RPMI8226 (cell line): ENCODE results near the gene AGMO.

Experiments used
- DNase-seq: peaks from one replicate; pipeline ENCODE4 v3.0.0-alpha.2; 2015

Gene AGMO

DNA sequence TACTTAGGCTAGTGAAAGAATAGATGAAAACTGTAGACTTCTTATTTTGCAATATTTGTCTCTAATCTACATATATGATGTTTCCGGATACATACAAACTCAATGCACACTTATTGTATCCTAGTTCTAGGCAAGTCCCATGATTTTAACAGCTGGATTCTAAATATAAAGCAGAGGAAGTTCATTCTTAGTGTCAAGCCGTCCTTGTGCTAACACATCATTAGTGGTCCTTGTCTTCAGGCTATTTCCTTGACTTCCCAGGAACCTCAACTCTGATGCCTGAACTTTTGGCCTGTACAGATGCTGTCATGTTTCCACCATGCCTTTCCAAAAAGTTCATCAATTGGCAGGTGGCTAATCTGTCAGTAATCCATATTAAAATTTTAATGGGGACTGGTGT lies 357.4 kb downstream of the AGMO start:
- DNase-seq = no peak

DNA sequence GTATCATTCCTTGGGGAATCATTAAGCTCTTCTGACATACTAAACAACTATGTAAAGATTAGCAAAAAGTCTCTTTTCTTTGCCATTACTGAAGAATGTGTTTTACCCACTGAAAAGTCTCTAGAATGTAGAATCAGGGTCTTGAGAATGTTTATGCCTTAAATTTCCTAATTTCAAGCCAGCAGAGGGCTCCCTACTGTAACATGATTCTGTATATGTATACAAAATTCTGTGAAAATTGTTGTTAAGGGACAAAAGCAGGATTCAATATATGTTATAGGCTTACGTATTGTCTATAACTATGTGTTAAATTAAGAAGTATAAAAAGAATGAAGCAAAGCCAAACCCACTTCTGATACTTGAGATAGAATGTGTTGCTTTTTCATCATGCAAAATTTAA lies 362.3 kb downstream of the AGMO start:
- DNase-seq = peak; percentile 14

DNA sequence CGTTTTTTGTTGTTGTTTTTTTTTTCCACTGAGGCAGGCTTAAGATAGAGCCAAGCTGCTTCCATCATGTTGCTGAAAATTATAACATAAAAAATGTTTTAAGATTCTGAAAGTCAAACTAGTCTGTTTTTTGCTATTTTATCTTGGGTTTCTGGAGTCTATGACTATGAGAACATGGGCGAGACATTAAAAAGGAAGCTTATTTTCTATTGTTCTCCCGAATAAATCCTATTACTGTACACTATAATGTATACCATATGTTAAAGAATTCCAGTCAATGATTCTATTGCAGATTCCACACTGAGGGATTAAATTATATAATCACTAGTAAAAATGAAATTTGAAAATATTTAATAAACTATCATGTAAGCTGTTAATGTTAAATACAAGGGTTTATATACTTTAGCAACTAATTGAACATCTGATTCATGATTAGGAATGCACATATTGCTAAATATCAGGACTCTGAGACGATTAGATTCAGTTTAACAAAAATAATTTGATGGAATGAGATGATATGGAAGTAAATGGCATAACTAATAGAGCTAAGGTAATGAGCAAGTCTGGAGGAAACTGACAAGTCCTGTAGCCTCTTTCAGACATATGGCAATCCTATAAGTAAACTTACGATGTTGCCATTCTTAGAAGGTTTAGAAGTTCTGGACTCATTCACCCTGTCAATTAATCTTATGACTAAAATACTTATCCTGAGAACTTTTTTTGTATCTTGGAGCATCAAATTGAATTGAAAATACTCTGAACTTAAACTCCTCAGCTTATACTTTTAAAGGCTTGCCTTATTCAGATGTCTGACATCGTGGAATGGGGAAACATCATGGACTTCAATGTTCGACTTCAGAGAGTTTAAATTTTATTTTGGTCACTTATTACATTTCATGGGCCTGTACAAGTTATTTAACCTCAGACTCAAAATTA lies 364.5 kb downstream of the AGMO start:
- no peak for DNase-seq

DNA sequence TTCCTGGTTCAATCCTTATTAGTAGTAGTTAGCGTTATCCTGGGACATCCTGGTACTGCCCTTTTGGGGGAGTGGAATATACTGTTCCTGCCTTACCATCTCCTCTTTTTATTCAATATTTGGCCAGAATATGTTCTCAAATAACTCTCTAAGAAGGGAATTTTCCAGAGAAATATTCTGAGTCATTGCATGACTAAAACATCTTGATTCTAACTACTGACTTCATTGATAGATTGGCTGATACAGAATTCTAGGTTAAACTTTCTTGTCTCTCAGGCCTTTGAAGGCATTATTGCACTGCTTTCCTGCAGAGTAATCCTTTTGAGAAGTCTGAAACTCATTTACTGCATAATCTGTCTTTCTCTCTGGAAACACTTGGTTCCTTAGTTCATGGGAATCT lies 383.8 kb downstream of the AGMO start:
- no peak for DNase-seq

DNA sequence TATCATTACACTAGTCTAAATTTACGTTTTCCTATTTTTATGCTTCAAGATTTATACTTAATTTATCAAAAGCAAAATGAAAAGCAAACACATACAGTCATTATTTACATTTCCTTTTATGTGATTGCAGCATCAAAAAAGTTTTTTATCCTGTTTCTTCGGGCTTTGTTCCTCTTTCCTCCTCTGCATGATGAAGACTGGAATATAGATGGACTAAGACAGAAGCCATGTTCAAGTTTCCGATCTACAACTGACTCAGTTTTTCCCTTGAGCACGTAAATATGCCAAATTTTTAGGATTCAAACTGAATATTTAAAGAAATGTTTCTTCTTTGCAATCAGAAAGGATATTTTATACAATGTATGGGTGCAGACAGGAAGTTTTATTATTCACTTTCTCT lies 385.7 kb downstream of the AGMO start:
- DNase-seq = no peak

DNA sequence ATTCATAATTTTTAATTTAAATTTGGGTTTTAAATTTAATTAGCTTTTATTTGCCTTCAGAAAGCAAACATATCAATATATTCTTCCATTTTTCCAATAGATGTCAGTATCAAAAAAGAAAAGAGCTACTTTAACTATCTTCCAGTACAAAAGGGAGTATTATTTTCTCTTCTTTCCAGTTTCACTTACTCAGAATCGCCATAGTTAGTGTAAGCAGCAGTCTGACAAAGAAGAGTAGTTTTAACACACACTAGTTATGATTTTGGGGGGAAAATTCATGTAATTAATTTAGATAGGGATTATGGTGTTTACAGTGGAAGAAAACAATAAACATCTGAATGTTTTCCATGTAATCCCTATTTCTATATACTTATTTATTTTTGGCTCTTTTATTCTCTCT lies 386.7 kb downstream of the AGMO start:
- DNase-seq = no peak

DNA sequence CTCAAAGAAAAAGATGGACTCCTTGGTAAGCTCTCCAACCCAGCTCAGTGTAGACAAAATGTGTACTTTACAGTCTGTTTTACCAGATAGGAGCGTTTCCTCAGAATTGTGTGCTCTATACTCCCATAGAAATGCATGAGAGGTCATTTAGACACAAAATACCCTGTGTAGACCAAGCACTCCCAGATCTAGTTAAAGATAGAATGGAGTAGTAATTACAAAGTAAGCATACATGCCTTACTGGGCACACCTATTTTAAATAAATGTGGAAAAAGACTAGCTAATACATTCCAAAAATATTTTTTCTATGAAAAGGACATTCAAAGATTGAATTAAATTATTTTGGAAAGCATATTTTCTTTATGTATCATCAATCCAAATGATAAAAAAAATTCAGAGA lies 387.3 kb downstream of the AGMO start:
- DNase-seq = no peak

DNA sequence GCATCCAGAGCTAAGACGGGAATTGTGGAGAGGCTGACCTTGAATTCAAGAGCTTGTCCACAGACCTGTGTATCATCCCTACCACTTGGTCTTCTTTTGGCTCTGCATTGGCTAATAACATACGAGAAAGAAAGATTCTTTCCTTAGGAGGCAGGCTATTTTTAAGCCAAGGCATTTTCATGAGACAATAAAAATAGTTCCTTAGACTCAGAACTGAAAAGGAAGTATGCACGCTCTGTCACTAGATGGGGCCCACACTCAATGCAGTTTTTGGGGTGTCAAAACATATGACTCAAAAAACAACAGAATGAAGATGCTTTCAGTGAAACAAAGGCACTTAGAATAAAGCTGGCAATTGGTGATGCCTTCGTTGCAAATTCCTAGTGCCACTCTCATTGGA lies 393.3 kb downstream of the AGMO start:
- DNase-seq = no peak

DNA sequence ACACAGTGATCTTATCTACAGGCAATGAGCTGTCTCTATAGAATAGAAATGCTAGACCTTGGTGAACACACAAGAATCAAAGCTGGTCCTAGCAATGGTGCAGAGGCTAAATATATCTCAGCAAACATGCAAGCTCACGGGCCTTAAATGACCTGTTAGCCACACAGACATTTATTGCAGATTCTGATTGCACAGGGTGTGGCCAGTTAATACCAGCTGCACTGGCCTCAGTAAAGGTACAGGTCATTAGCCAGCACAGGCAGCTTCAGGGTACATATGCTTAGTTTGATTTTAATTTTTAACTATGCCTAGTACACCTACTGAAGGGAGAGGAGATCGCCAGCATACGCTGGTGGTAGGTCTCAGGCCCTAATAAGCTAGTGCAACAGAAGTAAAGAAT lies 393.9 kb downstream of the AGMO start:
- DNase-seq = no peak

DNA sequence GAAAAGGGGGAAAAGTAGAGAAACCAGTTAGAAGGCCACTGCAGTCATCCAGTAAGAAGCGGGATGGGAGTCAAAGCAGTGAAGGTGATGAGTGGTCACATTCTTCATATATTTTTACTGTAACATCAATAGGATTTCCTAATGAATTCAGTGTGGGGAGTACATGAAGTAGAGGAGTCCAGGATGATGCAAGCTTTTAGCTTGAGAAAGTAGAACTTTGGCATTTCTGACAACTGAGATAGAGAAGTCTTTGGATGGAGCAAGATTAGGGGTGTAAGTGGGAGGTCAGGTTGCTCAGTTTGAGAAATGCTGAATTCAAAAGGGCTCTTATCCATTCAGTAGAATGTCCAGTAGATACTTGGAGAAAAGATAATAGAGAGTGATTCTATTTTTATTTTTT lies 395.2 kb downstream of the AGMO start:
- DNase-seq = no peak

DNA sequence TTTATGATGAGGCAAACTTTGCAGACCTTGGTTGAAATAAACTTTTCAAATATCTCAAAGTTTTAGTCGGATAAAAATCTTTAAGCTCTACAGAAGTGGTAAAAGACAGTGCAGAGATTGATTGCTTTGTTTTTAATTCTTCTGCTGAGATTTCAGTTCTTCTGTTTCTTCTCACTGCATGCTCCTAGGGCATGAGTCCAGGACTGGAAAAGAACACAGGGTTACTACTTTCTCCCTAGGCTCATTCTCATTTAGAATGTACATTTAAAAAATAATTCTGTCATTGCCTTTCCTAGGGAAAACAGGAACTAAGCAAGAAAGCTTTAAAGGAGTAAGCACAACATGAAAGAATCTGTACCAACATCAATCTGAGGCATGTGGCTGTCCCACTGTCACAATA lies 402.6 kb downstream of the AGMO start:
- no peak for DNase-seq

DNA sequence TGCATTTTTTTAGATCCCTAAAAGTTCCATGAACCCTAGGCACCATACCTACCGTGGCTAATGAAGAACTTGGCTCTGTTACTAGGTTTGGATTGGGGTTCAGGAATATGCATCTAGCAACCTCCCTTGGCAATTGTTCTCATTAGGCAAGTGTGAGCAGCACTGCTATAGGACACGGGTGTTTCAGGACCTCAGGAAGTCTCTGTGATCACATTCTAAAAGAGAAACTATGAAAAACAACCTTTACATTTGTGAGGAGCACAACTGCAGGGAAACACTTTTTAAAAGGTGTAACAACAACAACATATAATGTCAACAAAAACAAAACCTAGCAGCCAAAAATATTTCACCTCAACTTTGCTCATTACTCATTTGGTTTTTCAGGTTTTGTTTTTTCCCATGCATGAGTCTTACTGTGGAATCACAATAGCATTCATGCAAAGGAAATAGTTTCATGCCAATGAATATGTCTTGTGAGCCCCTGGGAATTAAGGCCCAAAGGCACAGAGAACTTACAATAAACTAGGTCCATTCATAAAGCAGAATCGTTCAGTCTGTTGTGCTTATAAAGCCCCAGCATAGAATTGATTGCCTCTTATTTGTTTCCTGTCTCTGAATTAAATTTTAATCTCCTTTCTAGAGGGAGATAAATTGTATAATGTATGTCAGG lies 403.5 kb downstream of the AGMO start:
- DNase-seq = no peak
